Right lobe of liver (tissue), 4 donors: ENCODE results near the gene PISD.

ENCODE experiments used
- CTCF ChIP-seq, 4 donors: fragments of 200-600 bp in 3 of 4; fragments of 450-650 bp in 1 of 4; IDR thresholded peaks; one replicate each; pipeline versions ENCODE4 v1.5.1 to v1.8.0; 2016 to 2022; ENCODE audit warnings: antibody characterized with exemption in 4 of 4, mild to moderate bottlenecking in 2 of 4
- POLR2A ChIP-seq: fragments of 450-650 bp; IDR thresholded peaks from one replicate; pipeline ENCODE4 v1.6.1; 2017; ENCODE audit warnings: antibody characterized with exemption, mild to moderate bottlenecking
- donor health status: DM: no; HTN: no; CAD: no.
- donor health status: DM: no; HTN: no; CAD: no.
- donor health status: DM: no; HTN: yes; CAD: no.

- TF ChIP-seq POLR2A (no peak), CTCF (IDR thresholded peaks at IDR 0.05) (no peak)
These were observed 33.4 kb upstream of the PISD start for GRCh38 chr22:31695423-31695822.
